ENCODE measurements around the gene RABL3.

RABL3 gene

GRCh38 chr3:120780977-120781376, 38.7 kb upstream of the RABL3 start:
- peak overlapping the region; percentile 15; the same call in 1 of the 2 replicates for H3K4me3 ChIP-seq (ENCODE audit: low read length)
- H3K4me2 ChIP-seq (ENCODE audit: low read length) = peak overlapping the region; percentile 61
- peaks cover 48% of the 10 kb centered on the region for H3K4me1 ChIP-seq (ENCODE audit: low read length)
- no peaks in the 10 kb centered on the region for H3K9me3 ChIP-seq (ENCODE audit: insufficient read depth, low read length)
- H3K27ac ChIP-seq (ENCODE audit: low read length) = peak overlapping the region; percentile 69
- H3K27me3 ChIP-seq (ENCODE audit: low read depth, low read length) = no peaks in the 10 kb centered on the region
- no peak overlapping the region for H2AFZ ChIP-seq (ENCODE audit: low read depth, low read length)
- H4K20me1 ChIP-seq (ENCODE audit: insufficient read depth, low read length) = no peaks in the 10 kb centered on the region
- H3K9ac ChIP-seq (ENCODE audit: low read length) = peak overlapping the region; percentile 31
- H3K79me2 ChIP-seq (ENCODE audit: low read length) = no peaks in the 10 kb centered on the region; the same call in 1 of the 2 replicates
- no peak for TF ChIP-seq EZH2phosphoT487 (IDR thresholded peaks at IDR 0.05; ENCODE audit: low read depth)
- TF ChIP-seq, protein P1, sequence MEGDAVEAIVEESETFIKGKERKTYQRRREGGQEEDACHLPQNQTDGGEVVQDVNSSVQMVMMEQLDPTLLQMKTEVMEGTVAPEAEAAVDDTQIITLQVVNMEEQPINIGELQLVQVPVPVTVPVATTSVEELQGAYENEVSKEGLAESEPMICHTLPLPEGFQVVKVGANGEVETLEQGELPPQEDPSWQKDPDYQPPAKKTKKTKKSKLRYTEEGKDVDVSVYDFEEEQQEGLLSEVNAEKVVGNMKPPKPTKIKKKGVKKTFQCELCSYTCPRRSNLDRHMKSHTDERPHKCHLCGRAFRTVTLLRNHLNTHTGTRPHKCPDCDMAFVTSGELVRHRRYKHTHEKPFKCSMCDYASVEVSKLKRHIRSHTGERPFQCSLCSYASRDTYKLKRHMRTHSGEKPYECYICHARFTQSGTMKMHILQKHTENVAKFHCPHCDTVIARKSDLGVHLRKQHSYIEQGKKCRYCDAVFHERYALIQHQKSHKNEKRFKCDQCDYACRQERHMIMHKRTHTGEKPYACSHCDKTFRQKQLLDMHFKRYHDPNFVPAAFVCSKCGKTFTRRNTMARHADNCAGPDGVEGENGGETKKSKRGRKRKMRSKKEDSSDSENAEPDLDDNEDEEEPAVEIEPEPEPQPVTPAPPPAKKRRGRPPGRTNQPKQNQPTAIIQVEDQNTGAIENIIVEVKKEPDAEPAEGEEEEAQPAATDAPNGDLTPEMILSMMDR (IDR thresholded peaks at IDR 0.05; ENCODE audit: low read depth, low read length) = no peak
- peaks cover 17% of the 10 kb centered on the region for H3K36me3 ChIP-seq (replicated peaks; ENCODE audit: low read depth, low read length)

GRCh38 chr3:120778776-120779175, 36.5 kb upstream of the RABL3 start:
- Histone ChIP-seq H3K27me3 (ENCODE audit: low read depth, low read length) (no peaks in the 10 kb centered on the region), H3K4me2 (ENCODE audit: low read length) (no peak overlapping the region), H3K9me3 (ENCODE audit: insufficient read depth, low read length) (no peaks in the 10 kb centered on the region), H3K4me3 (ENCODE audit: low read length) (no peak overlapping the region), H3K9ac (ENCODE audit: low read length) (no peak overlapping the region), H3K36me3 (replicated peaks; ENCODE audit: low read depth, low read length) (peaks cover 17% of the 10 kb centered on the region), H4K20me1 (ENCODE audit: insufficient read depth, low read length) (no peaks in the 10 kb centered on the region), H3K79me2 (ENCODE audit: low read length) (no peaks in the 10 kb centered on the region; the same call in 1 of the 2 replicates), H3K4me1 (ENCODE audit: low read length) (peaks cover 45% of the 10 kb centered on the region), H3K27ac (ENCODE audit: low read length) (no peak overlapping the region), H2AFZ (ENCODE audit: low read depth, low read length) (no peak overlapping the region)
- TF ChIP-seq, protein P1 (IDR thresholded peaks at IDR 0.05; ENCODE audit: low read depth, low read length) = no peak
- TF ChIP-seq EZH2phosphoT487 (IDR thresholded peaks at IDR 0.05; ENCODE audit: low read depth) = no peak

GRCh38 chr3:120775411-120775810, 33.1 kb upstream of the RABL3 start:
- Histone ChIP-seq H3K27ac (ENCODE audit: low read length) (no peak overlapping the region), H3K36me3 (replicated peaks; ENCODE audit: low read depth, low read length) (peaks cover 36% of the 10 kb centered on the region), H4K20me1 (ENCODE audit: insufficient read depth, low read length) (no peaks in the 10 kb centered on the region), H3K4me3 (ENCODE audit: low read length) (no peak overlapping the region), H3K79me2 (ENCODE audit: low read length) (no peaks in the 10 kb centered on the region; the same call in 1 of the 2 replicates), H3K4me1 (ENCODE audit: low read length) (peaks cover 30% of the 10 kb centered on the region), H3K9me3 (ENCODE audit: insufficient read depth, low read length) (no peaks in the 10 kb centered on the region), H2AFZ (ENCODE audit: low read depth, low read length) (no peak overlapping the region), H3K9ac (ENCODE audit: low read length) (no peak overlapping the region), H3K4me2 (ENCODE audit: low read length) (no peak overlapping the region), H3K27me3 (ENCODE audit: low read depth, low read length) (no peaks in the 10 kb centered on the region)
- no peak for TF ChIP-seq EZH2phosphoT487 (IDR thresholded peaks at IDR 0.05; ENCODE audit: low read depth)

DNA sequence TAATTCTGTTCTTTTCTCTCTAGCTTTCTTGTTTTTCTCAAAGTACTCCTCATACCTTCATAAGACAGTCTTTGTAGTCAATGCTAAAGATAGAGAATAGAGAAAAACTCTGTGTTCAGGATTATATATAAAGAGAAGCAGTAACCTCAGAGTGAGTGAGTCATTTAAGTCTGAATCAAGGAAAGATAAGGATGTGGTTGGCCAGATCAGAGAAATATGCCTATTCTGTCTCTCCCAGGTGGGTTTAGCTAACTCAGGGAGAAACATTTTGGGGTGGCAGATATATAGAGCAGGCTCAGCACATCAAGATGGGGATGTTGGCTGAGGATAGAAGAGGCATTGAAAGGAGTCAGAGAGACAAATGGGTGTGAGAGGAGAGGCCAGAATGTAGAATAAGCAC, 31.6 kb upstream of the RABL3 start:
- H3K9ac ChIP-seq (ENCODE audit: low read length) = no peak overlapping the region

DNA sequence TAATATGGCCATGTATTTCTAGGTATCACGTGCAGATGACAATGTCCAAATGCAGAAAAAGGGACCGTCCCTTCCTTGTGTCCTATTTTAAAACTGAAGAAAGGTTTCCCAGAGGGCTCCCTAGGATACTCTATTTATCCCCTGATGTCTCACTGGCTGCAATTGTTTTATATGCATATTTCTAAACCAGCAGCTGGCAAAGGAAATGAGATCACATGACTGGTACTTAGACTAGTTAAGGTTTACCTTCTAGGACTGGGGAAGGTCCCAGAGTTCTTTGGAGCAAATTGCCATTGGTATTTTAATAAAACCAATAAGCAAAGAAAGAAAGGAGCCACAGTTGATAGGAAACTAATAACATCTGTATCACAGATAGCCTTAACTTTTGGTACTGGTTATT, 29.8 kb upstream of the RABL3 start:
- H4K20me1 ChIP-seq (ENCODE audit: insufficient read depth, low read length) = no peaks in the 10 kb centered on the region
- TF ChIP-seq, protein P1 (IDR thresholded peaks at IDR 0.05; ENCODE audit: low read depth, low read length) = no peak
- TF ChIP-seq EZH2phosphoT487 (IDR thresholded peaks at IDR 0.05; ENCODE audit: low read depth) = no peak

More for the DNA sequence above, 31.6 kb upstream of the RABL3 start:
- Histone ChIP-seq H3K27ac (ENCODE audit: low read length) (no peak overlapping the region), H3K36me3 (replicated peaks; ENCODE audit: low read depth, low read length) (peaks cover 30% of the 10 kb centered on the region), H3K4me2 (ENCODE audit: low read length) (no peak overlapping the region), H3K4me3 (ENCODE audit: low read length) (no peak overlapping the region), H2AFZ (ENCODE audit: low read depth, low read length) (no peak overlapping the region), H4K20me1 (ENCODE audit: insufficient read depth, low read length) (no peaks in the 10 kb centered on the region), H3K27me3 (ENCODE audit: low read depth, low read length) (no peaks in the 10 kb centered on the region), H3K79me2 (ENCODE audit: low read length) (peaks cover 6% of the 10 kb centered on the region; the same call in 1 of the 2 replicates), H3K4me1 (ENCODE audit: low read length) (peaks cover 23% of the 10 kb centered on the region), H3K9me3 (ENCODE audit: insufficient read depth, low read length) (no peaks in the 10 kb centered on the region)
- TF ChIP-seq EZH2phosphoT487 (IDR thresholded peaks at IDR 0.05; ENCODE audit: low read depth) = no peak

More for the DNA sequence above, 29.8 kb upstream of the RABL3 start:
- Histone ChIP-seq H3K79me2 (ENCODE audit: low read length) (peaks cover 14% of the 10 kb centered on the region), H3K4me1 (ENCODE audit: low read length) (peaks cover 23% of the 10 kb centered on the region), H3K27ac (ENCODE audit: low read length) (no peak overlapping the region), H3K9ac (ENCODE audit: low read length) (no peak overlapping the region), H3K4me3 (ENCODE audit: low read length) (no peak overlapping the region), H3K27me3 (ENCODE audit: low read depth, low read length) (no peaks in the 10 kb centered on the region), H2AFZ (ENCODE audit: low read depth, low read length) (no peak overlapping the region), H3K36me3 (replicated peaks; ENCODE audit: low read depth, low read length) (peaks cover 28% of the 10 kb centered on the region), H3K9me3 (ENCODE audit: insufficient read depth, low read length) (no peaks in the 10 kb centered on the region), H3K4me2 (ENCODE audit: low read length) (no peak overlapping the region)

Measured in OCI-LY3 (cell line).